ENCODE measurements around the gene UBE2L5.

DNA sequence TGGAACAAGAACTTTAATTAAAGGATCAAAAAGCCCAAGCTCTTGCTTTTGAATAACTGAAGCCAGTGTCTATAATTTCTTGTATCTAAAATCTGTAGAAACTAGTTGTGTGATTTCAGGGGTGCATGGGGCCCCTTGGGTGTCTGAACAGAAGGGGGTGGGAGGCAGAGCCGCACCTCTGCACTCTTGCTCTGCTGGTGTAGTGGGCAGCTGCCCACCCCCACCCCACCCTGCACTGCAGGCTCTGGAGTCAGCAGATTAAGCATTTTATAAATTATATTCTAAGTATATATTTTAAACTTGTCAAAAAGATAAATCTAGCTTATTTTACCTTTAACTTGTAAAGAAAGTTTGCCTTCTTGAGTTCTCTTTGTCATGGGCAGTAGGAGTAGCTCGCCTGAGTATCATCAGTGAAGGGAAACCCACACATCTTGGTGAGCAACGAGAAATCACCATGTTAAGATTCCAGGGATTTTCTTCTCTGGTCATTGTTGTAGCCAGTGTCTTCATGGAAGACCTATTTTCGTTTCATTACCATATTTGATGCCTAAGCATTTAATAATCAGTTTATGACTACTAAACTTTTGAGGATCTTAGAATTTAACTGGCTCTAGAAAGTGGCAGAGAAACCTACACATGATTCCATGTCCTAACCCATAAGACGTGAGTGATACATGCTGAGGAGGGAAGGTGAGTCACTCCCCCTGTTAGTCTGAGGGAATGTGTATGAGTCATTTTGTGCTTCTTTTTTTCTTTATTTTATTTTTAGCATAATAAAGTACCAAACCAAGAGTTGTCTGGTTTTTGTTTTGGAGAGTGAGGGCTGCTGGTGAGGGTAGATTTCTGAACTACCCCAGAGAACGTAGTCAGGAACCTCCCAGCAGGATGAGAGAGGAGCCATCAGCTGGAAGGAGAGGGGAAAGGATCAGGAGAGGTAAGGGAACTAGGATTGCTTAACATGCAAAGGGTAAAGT, 7.7 kb downstream of the UBE2L5 start:
- TF ChIP-seq, protein P1, sequence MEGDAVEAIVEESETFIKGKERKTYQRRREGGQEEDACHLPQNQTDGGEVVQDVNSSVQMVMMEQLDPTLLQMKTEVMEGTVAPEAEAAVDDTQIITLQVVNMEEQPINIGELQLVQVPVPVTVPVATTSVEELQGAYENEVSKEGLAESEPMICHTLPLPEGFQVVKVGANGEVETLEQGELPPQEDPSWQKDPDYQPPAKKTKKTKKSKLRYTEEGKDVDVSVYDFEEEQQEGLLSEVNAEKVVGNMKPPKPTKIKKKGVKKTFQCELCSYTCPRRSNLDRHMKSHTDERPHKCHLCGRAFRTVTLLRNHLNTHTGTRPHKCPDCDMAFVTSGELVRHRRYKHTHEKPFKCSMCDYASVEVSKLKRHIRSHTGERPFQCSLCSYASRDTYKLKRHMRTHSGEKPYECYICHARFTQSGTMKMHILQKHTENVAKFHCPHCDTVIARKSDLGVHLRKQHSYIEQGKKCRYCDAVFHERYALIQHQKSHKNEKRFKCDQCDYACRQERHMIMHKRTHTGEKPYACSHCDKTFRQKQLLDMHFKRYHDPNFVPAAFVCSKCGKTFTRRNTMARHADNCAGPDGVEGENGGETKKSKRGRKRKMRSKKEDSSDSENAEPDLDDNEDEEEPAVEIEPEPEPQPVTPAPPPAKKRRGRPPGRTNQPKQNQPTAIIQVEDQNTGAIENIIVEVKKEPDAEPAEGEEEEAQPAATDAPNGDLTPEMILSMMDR (IDR thresholded peaks at IDR 0.05; ENCODE audit: insufficient read depth, low read depth, low read length) = no peak
- TF ChIP-seq EZH2 (IDR thresholded peaks at IDR 0.05; ENCODE audit: insufficient read depth, low read length) = no peak

All from astrocyte (in vitro differentiated cells and primary cell).